MM.1S (cell line): ENCODE measurements around the gene TTLL3.
"Not testable (repeated sequence)": the region's sequence is repeated elsewhere in the genome, so short reads cannot be mapped to it uniquely, and the experiment has no call there.

Source experiments
- DNase-seq: peaks from one replicate; pipeline ENCODE4 v3.0.0-alpha.2; 2015
- H2AFZ ChIP-seq: fragments of 300-600 bp; sonication (generic); 2 replicates; pipeline ENCODE4 v1.6.0; 2016; ENCODE audit warnings: antibody characterized with exemption, low read length
- H3F3A ChIP-seq: fragments of 300-600 bp; sonication (generic); 2 replicates; pipeline ENCODE4 v1.6.1; 2016; ENCODE audit warnings: mild to moderate bottlenecking, antibody characterized with exemption, low read length, moderate library complexity, mixed read lengths; ENCODE audit not compliant: insufficient read depth
- H3K27ac ChIP-seq: fragments of 300-600 bp; sonication (generic); 2 replicates; pipeline ENCODE4 v1.5.1; 2016; ENCODE audit warnings: mild to moderate bottlenecking, low read length
- H3K27me3 ChIP-seq: fragments of 300-600 bp; sonication (generic); replicated peaks from 2 replicates; pipeline ENCODE4 v1.6.0; 2016; ENCODE audit warnings: low read length; ENCODE audit not compliant: insufficient read depth
- H3K36me3 ChIP-seq: fragments of 300-600 bp; sonication (generic); replicated peaks from 2 replicates; pipeline ENCODE4 v1.6.1; 2016; ENCODE audit warnings: mild to moderate bottlenecking, low read length, mixed read lengths; ENCODE audit not compliant: insufficient read depth
- H3K4me1 ChIP-seq: fragments of 300-600 bp; sonication (generic); 2 replicates; pipeline ENCODE4 v1.6.1; 2016; ENCODE audit warnings: low read length, mixed read lengths
- H3K4me2 ChIP-seq: fragments of 300-600 bp; sonication (generic); 2 replicates; pipeline ENCODE4 v1.6.0; 2016; ENCODE audit warnings: low read depth, low read length
- H3K4me3 ChIP-seq: fragments of 300-600 bp; sonication (generic); 2 replicates; pipeline ENCODE4 v1.5.1; 2016; ENCODE audit warnings: low read length, mixed read lengths
- H3K79me2 ChIP-seq: fragments of 300-600 bp; sonication (generic); 2 replicates; pipeline ENCODE4 v1.6.1; 2016; ENCODE audit warnings: mixed run types, low read length, mixed read lengths
- H3K9ac ChIP-seq: fragments of 300-600 bp; sonication (generic); 2 replicates; pipeline ENCODE4 v1.6.1; 2016; ENCODE audit warnings: low read length, mixed read lengths
- H3K9me2 ChIP-seq: fragments of 300-600 bp; sonication (generic); replicated peaks from 2 replicates; pipeline ENCODE4 v1.6.1; 2016; ENCODE audit warnings: mild to moderate bottlenecking, low read length, mixed read lengths; ENCODE audit not compliant: insufficient read depth
- H3K9me3 ChIP-seq: fragments of 300-600 bp; sonication (generic); replicated peaks from 2 replicates; pipeline ENCODE4 v1.6.1; 2016; ENCODE audit warnings: mild to moderate bottlenecking, low read length, mixed read lengths; ENCODE audit not compliant: insufficient read depth
- H4K20me1 ChIP-seq: fragments of 300-600 bp; sonication (generic); 2 replicates; pipeline ENCODE4 v1.6.1; 2016; ENCODE audit warnings: mild to moderate bottlenecking, low read length, moderate library complexity, mixed read lengths; ENCODE audit not compliant: insufficient read depth
- EZH2 ChIP-seq: fragments of 300-600 bp; sonication (generic); optimal IDR thresholded peaks from 2 replicates; pipeline ENCODE3; 2017; ENCODE audit warnings: low read depth, mild to moderate bottlenecking, antibody characterized with exemption, low read length, mixed read lengths
- EZH2phosphoT487 ChIP-seq: fragments of 300-600 bp; sonication (generic); IDR thresholded peaks from 2 replicates; pipeline ENCODE4 v1.6.1; 2018; ENCODE audit warnings: antibody characterized with exemption, low read length
- TF ChIP-seq, protein P1 (sequence below): fragments of 300-600 bp; sonication (generic); IDR thresholded peaks from 2 replicates; pipeline ENCODE4 v1.5.1; 2016; ENCODE audit warnings: antibody characterized with exemption, low read length, mixed read lengths

Gene TTLL3

DNA sequence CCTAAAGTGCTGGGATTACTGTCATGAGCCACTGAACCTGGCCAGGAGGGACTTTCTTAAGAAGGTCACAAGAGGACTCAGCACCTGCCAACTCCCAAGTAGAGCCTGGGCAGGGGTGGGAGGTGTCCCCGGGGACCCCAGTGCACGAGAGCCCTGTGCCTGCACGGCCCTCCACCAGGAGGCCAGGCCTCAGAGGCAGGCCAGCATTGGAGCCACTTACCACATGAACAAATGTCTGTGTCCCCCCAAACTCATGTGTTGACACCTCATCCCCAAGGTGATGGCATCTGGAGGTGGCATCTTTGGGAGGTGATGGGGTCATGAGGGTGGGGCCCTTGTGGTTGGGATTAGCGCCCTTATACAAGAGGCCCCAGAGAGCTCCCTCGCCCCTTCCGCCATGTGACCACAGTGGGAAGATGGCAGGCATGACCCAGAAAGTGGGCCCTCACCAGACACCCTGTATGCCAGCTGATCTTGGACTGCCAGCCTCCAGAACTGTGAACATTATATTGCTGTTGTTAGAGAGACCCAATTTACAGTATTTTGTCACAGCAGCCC, 36.9 kb downstream of the TTLL3 start:
- Histone ChIP-seq H3K4me2 (no peak overlapping the region), H3K36me3 (no peaks in the 10 kb centered on the region), H2AFZ (no peak overlapping the region), H3K4me3 (no peak overlapping the region), H3K27me3 (no peaks in the 10 kb centered on the region), H3K9me3 (no peaks in the 10 kb centered on the region), H3K27ac (no peak overlapping the region), H3F3A (peaks cover 5% of the 10 kb centered on the region; the same call in 1 of the 2 replicates), H3K4me1 (peaks cover 4% of the 10 kb centered on the region; the same call in 1 of the 2 replicates), H3K9me2 (no peaks in the 10 kb centered on the region), H3K79me2 (0 out of 2 replicates have a peak, but pooled peaks cover 13% of the 10 kb centered on the region), H3K9ac (no peak overlapping the region), H4K20me1 (no peaks in the 10 kb centered on the region)
- TF ChIP-seq EZH2 (no peak), EZH2phosphoT487 (no peak)
- TF ChIP-seq, protein P1, sequence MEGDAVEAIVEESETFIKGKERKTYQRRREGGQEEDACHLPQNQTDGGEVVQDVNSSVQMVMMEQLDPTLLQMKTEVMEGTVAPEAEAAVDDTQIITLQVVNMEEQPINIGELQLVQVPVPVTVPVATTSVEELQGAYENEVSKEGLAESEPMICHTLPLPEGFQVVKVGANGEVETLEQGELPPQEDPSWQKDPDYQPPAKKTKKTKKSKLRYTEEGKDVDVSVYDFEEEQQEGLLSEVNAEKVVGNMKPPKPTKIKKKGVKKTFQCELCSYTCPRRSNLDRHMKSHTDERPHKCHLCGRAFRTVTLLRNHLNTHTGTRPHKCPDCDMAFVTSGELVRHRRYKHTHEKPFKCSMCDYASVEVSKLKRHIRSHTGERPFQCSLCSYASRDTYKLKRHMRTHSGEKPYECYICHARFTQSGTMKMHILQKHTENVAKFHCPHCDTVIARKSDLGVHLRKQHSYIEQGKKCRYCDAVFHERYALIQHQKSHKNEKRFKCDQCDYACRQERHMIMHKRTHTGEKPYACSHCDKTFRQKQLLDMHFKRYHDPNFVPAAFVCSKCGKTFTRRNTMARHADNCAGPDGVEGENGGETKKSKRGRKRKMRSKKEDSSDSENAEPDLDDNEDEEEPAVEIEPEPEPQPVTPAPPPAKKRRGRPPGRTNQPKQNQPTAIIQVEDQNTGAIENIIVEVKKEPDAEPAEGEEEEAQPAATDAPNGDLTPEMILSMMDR = no peak
- DNase-seq = no peak

DNA sequence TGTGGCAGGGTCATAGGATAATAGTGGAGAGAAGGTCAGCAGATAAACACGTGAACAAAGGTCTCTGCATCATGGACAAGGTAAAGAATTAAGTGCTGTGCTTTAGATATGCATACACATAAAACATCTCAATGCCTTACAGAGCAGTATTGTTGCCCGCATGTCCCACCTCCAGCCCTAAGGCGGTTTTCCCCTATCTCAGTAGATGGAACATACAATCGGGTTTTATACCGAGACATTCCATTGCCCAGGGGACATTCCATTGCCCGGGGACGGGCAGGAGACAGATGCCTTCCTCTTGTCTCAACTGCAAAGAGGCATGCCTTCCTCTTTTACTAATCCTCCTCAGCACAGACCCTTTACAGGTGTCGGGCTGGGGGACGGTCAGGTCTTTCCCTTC, 37.8 kb downstream of the TTLL3 start:
- not testable (repeated sequence) for DNase-seq, H3K9me3 ChIP-seq, H4K20me1 ChIP-seq, H3K9ac ChIP-seq, H3K79me2 ChIP-seq, H3F3A ChIP-seq, H3K27me3 ChIP-seq, H3K4me3 ChIP-seq, H3K4me2 ChIP-seq, H3K4me1 ChIP-seq, H2AFZ ChIP-seq, H3K9me2 ChIP-seq, H3K36me3 ChIP-seq, H3K27ac ChIP-seq

DNA sequence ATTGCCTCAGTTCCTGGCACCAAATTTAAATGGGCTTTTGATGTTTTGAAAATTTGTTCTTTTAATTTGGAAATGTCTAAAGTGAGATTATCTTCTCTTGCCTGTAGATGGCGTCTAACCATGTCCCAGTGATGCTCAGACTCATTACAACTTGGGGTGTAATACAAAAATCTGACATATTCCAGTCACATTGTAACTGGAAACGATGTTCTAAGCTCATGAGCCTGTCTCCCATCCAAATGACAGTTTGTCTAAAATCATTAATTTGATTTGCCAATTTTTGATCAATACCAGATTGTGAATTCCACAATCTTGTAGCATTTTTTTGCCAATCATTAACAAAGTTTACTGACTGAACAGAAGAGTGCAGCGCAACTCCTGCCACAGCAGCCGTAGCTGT, 38.8 kb downstream of the TTLL3 start:
- H3F3A ChIP-seq, H3K27me3 ChIP-seq, H3K27ac ChIP-seq, H3K9ac ChIP-seq, H2AFZ ChIP-seq, H4K20me1 ChIP-seq, H3K4me3 ChIP-seq, H3K4me1 ChIP-seq, H3K4me2 ChIP-seq, H3K36me3 ChIP-seq, H3K9me3 ChIP-seq, H3K9me2 ChIP-seq, H3K79me2 ChIP-seq: not testable (repeated sequence)
- TF ChIP-seq, protein P1 = peak; percentile 41
- peak; percentile 37 for DNase-seq

DNA sequence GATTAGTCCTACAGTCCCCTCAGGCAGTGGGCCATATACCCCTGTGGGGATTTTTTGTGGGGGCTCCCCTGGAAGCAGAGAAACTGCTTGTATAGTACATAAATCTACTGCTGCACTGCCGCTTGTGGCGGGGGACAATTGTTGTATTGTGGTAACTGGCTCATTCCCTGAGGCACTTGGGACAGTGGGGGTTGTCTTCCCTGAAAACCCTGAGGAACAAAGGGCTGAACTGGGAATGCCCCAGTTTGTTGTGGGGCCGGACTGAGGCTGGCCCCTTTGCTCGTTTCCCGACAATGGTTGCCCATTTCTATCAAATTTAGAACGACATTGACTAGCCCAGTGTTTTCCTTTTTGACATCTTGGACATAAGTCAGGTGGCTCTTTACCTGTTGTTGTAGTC, 41.3 kb downstream of the TTLL3 start:
- not testable (repeated sequence) for H3K4me3 ChIP-seq, DNase-seq, H3K79me2 ChIP-seq, H3K4me1 ChIP-seq, H3F3A ChIP-seq, H3K9me2 ChIP-seq, H3K27ac ChIP-seq, H3K36me3 ChIP-seq, H2AFZ ChIP-seq, H3K9me3 ChIP-seq, H4K20me1 ChIP-seq, H3K9ac ChIP-seq, H3K27me3 ChIP-seq, H3K4me2 ChIP-seq

DNA sequence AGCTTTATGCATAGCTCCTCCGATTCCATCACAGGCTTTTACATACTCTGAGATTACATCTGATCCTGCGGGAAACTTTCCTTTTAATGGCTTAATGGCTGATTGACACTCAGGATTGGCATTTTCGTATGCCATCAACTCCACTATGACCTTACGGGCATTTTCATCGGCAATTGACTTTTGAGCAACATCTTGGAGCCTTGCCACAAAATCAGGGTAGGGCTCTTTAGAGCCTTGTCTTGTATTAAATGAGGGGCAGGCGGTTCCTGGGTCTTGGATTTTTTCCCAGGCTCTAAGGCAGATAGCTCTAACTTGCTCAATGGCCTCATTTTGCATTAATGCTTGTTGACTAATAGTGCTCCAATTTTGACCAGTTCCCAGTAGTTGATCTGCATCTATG, 41.9 kb downstream of the TTLL3 start:
- not testable (repeated sequence) for H3K27ac ChIP-seq, H4K20me1 ChIP-seq, H3K9ac ChIP-seq, H3K9me3 ChIP-seq, DNase-seq, H3K4me1 ChIP-seq, H3K27me3 ChIP-seq, H2AFZ ChIP-seq, H3K36me3 ChIP-seq, H3K79me2 ChIP-seq, H3K4me3 ChIP-seq, H3K9me2 ChIP-seq, H3K4me2 ChIP-seq, H3F3A ChIP-seq
